CD4-positive, CD25-positive, alpha-beta regulatory T cell (primary cell): Measurements from ENCODE around the gene SORCS3. TPM values are rescaled to one million over a fixed set of nuclear protein-coding genes. Genes with fewer than 3 reads are reported as not detected.

ENCODE experiments used
- ATAC-seq, 2 donors: fragments of 150-1000 bp; cut with Tn5 transposase; one replicate each; pipeline ENCODE4 v1.10.0; 2021; ENCODE audit warnings: low read depth in 2 of 2, moderate number of reproducible peaks in 2 of 2, moderate library complexity in 1 of 2
- DNase-seq, 3 donors: peaks; one replicate each; pipeline versions ENCODE4 v3.0.0 to v3.0.0-alpha.2; 2012 to 2022; ENCODE audit warnings: mixed read lengths in 1 of 3
- H3K27ac ChIP-seq: one replicate; pipeline ENCODE4 v1.7.0; 2013; ENCODE audit warnings: mild to moderate bottlenecking, low read length; ENCODE audit not compliant: insufficient read depth, poor library complexity, severe bottlenecking
- H3K27me3 ChIP-seq: one replicate; pipeline ENCODE4 v1.7.0; 2013; ENCODE audit warnings: low read length; ENCODE audit not compliant: control insufficient read depth, insufficient read depth
- H3K36me3 ChIP-seq: one replicate; pipeline ENCODE4 v1.7.0; 2013; ENCODE audit warnings: mild to moderate bottlenecking, low read length, moderate library complexity; ENCODE audit not compliant: control insufficient read depth, insufficient read depth
- H3K4me1 ChIP-seq: 2 replicates; pipeline ENCODE4 v1.7.0; 2013; ENCODE audit warnings: mild to moderate bottlenecking, low read length; ENCODE audit not compliant: insufficient read depth, control insufficient read depth, poor library complexity, severe bottlenecking
- H3K4me3 ChIP-seq: one replicate; pipeline ENCODE4 v1.7.0; 2013; ENCODE audit warnings: low read depth, mild to moderate bottlenecking, low read length, moderate library complexity
- H3K9me3 ChIP-seq, 2 experiments: 1 replicate in 1 of 2; 2 replicates in 1 of 2; pipeline ENCODE4 v1.7.0; 2013; ENCODE audit warnings: low read length in 2 of 2, mild to moderate bottlenecking in 1 of 2, moderate library complexity in 1 of 2; ENCODE audit not compliant: control insufficient read depth in 2 of 2
- H3K27ac Mint-ChIP-seq, 3 donors: one replicate each; pipeline ENCODE4 v1.8.0; 2020 to 2022; ENCODE audit warnings: mild to moderate bottlenecking in 3 of 3, mixed read lengths in 3 of 3, moderate library complexity in 2 of 3
- H3K27me3 Mint-ChIP-seq: one replicate; pipeline ENCODE4 v1.8.0; 2022; ENCODE audit warnings: mild to moderate bottlenecking, mixed read lengths
- H3K36me3 Mint-ChIP-seq: one replicate; pipeline ENCODE4 v1.8.0; 2020; ENCODE audit warnings: mixed read lengths
- H3K4me1 Mint-ChIP-seq, 4 donors: one replicate each; pipeline ENCODE4 v1.8.0; 2020 to 2022; ENCODE audit warnings: mixed read lengths in 4 of 4, mild to moderate bottlenecking in 1 of 4
- H3K4me3 Mint-ChIP-seq, 4 donors: one replicate each; pipeline ENCODE4 v1.8.0; 2020 to 2022; ENCODE audit warnings: mild to moderate bottlenecking in 4 of 4, mixed read lengths in 4 of 4, moderate library complexity in 3 of 4
- H3K9me3 Mint-ChIP-seq, 7 donors: one replicate each; pipeline ENCODE4 v1.8.0; 2020 to 2022; ENCODE audit warnings: mixed read lengths in 7 of 7, mild to moderate bottlenecking in 3 of 7, moderate library complexity in 2 of 7
- polyA plus RNA-seq, 4 donors: library from polyadenylated mRNA; unstranded; fragments of 300-500 nt; fragmentation: Illumina TruSeq; gene quantifications; one replicate each; pipeline ENCODE4 v1.2.3, GENCODE V29; 2021
- total RNA-seq: library from RNA; stranded (reverse); gene quantifications from one replicate; pipeline ENCODE4 v1.2.3, GENCODE V29; 2022

Gene SORCS3
- total and polyA plus RNA-seq, 5 donors from 2014 or later, result 0.35 TPM; not detected in 4

- Histone ChIP-seq H3K9me3 (no peaks in the 10 kb centered on the region), H3K4me1 (no peaks in the 10 kb centered on the region), H3K27ac (no peak overlapping the region), H3K27me3 (no peaks in the 10 kb centered on the region), H3K4me3 (no peak overlapping the region), H3K36me3 (no peaks in the 10 kb centered on the region)
- peaks cover 0 to 1% (median 0%) of the 10 kb centered on the region in 7 donors for H3K9me3 Mint-ChIP-seq
- no peaks in the 10 kb centered on the region for H3K27me3 Mint-ChIP-seq
- ATAC-seq (no peak), DNase-seq (no peak)
- no peak overlapping the region for H3K27ac Mint-ChIP-seq
- no peak overlapping the region for H3K4me3 Mint-ChIP-seq
- no peaks in the 10 kb centered on the region for H3K36me3 Mint-ChIP-seq
- H3K4me1 Mint-ChIP-seq, result no peaks in the 10 kb centered on the region
Measured at GRCh38 chr10:104875561-104875960, 234.5 kb downstream of the SORCS3 start.

GRCh38 chr10:104880624-104881398 is 239.7 kb downstream of the SORCS3 start:
- H3K4me1 ChIP-seq, result no peaks in the 10 kb centered on the region
- ATAC-seq (no peak), DNase-seq (no peak)
- H3K36me3 ChIP-seq, result no peaks in the 10 kb centered on the region
- Mint-ChIP-seq H3K4me1 (no peaks in the 10 kb centered on the region), H3K9me3 (peaks cover 0 to 3% (median 2%) of the 10 kb centered on the region in 7 donors), H3K27me3 (peaks cover 5% of the 10 kb centered on the region), H3K36me3 (no peaks in the 10 kb centered on the region), H3K27ac (no peak overlapping the region), H3K4me3 (no peak overlapping the region)
- H3K27ac ChIP-seq, result no peak overlapping the region
- H3K4me3 ChIP-seq, result no peak overlapping the region
- H3K9me3 ChIP-seq, result no peaks in the 10 kb centered on the region
- H3K27me3 ChIP-seq, result peaks cover 1% of the 10 kb centered on the region

- H3K4me3 ChIP-seq, result no peak overlapping the region
- H3K4me1 ChIP-seq, result no peaks in the 10 kb centered on the region
- no peak overlapping the region for H3K27ac ChIP-seq
- H3K27me3 Mint-ChIP-seq, result peaks cover 5% of the 10 kb centered on the region
- H3K9me3 Mint-ChIP-seq, result peaks cover 0 to 3% (median 2%) of the 10 kb centered on the region in 7 donors
- H3K36me3 ChIP-seq, result no peaks in the 10 kb centered on the region
- no peak for DNase-seq
- ATAC-seq, result no peak
- no peak overlapping the region for H3K27ac Mint-ChIP-seq
- no peak overlapping the region for H3K4me3 Mint-ChIP-seq
- H3K36me3 Mint-ChIP-seq, result no peaks in the 10 kb centered on the region
- H3K4me1 Mint-ChIP-seq, result no peaks in the 10 kb centered on the region
- H3K27me3 ChIP-seq, result peaks cover 1% of the 10 kb centered on the region
- H3K9me3 ChIP-seq, result no peaks in the 10 kb centered on the region
Measured at GRCh38 chr10:104881740-104882139, 240.7 kb downstream of the SORCS3 start.

GRCh38 chr10:104892879-104893617 is 252.0 kb downstream of the SORCS3 start:
- DNase-seq (no peak), ATAC-seq (no peak)
- Mint-ChIP-seq H3K36me3 (no peaks in the 10 kb centered on the region), H3K27me3 (no peaks in the 10 kb centered on the region), H3K9me3 (peaks cover 5 to 27% (median 8%) of the 10 kb centered on the region in 7 donors), H3K4me3 (no peak overlapping the region), H3K4me1 (no peaks in the 10 kb centered on the region), H3K27ac (no peak overlapping the region)
- peaks cover 0 to 6% of the 10 kb centered on the region in 2 experiments for H3K9me3 ChIP-seq
- no peaks in the 10 kb centered on the region for H3K27me3 ChIP-seq
- no peaks in the 10 kb centered on the region for H3K36me3 ChIP-seq
- no peak overlapping the region for H3K27ac ChIP-seq
- H3K4me3 ChIP-seq, result no peak overlapping the region
- H3K4me1 ChIP-seq, result no peaks in the 10 kb centered on the region

- no peak overlapping the region for H3K27ac ChIP-seq
- H3K36me3 ChIP-seq, result no peaks in the 10 kb centered on the region
- H3K4me3 Mint-ChIP-seq, result no peak overlapping the region
- DNase-seq, result no peak
- H3K4me1 Mint-ChIP-seq, result no peaks in the 10 kb centered on the region
- H3K4me1 ChIP-seq, result no peaks in the 10 kb centered on the region
- no peaks in the 10 kb centered on the region for H3K27me3 ChIP-seq
- H3K9me3 ChIP-seq, result peaks cover 0 to 6% of the 10 kb centered on the region in 2 experiments
- H3K9me3 Mint-ChIP-seq, result peaks cover 3 to 21% (median 6%) of the 10 kb centered on the region in 7 donors
- H3K4me3 ChIP-seq, result no peak overlapping the region
- no peak overlapping the region for H3K27ac Mint-ChIP-seq
- H3K36me3 Mint-ChIP-seq, result no peaks in the 10 kb centered on the region
- no peaks in the 10 kb centered on the region for H3K27me3 Mint-ChIP-seq
- no peak for ATAC-seq
Measured at GRCh38 chr10:104893701-104894100, 252.6 kb downstream of the SORCS3 start.

GRCh38 chr10:104894681-104895080 is 253.6 kb downstream of the SORCS3 start:
- Mint-ChIP-seq H3K4me1 (no peaks in the 10 kb centered on the region), H3K27ac (no peak overlapping the region), H3K36me3 (no peaks in the 10 kb centered on the region), H3K4me3 (no peak overlapping the region), H3K9me3 (peaks cover 0 to 13% (median 5%) of the 10 kb centered on the region in 7 donors), H3K27me3 (no peaks in the 10 kb centered on the region)
- H3K27me3 ChIP-seq, result no peaks in the 10 kb centered on the region
- H3K4me3 ChIP-seq, result no peak overlapping the region
- H3K4me1 ChIP-seq, result no peaks in the 10 kb centered on the region
- peaks cover 0 to 3% of the 10 kb centered on the region in 2 experiments for H3K9me3 ChIP-seq
- no peak for ATAC-seq
- no peaks in the 10 kb centered on the region for H3K36me3 ChIP-seq
- no peak overlapping the region for H3K27ac ChIP-seq
- DNase-seq, result no peak

- ATAC-seq (no peak), DNase-seq (no peak)
- Mint-ChIP-seq H3K4me1 (no peaks in the 10 kb centered on the region), H3K9me3 (peaks cover 0 to 6% (median 2%) of the 10 kb centered on the region in 7 donors), H3K27ac (no peak overlapping the region), H3K27me3 (no peaks in the 10 kb centered on the region), H3K4me3 (no peak overlapping the region), H3K36me3 (no peaks in the 10 kb centered on the region)
- Histone ChIP-seq H3K36me3 (no peaks in the 10 kb centered on the region), H3K4me3 (no peak overlapping the region), H3K27ac (no peak overlapping the region), H3K9me3 (peaks cover 0 to 3% of the 10 kb centered on the region in 2 experiments), H3K27me3 (no peaks in the 10 kb centered on the region), H3K4me1 (no peaks in the 10 kb centered on the region)
Measured at GRCh38 chr10:104895541-104895940, 254.5 kb downstream of the SORCS3 start.
